IPS DF 19.7 (cell line): ENCODE measurements around the gene TSPAN5.
"Not testable (repeated sequence)": the region's sequence is repeated elsewhere in the genome, so short reads cannot be mapped to it uniquely, and the experiment has no call there.

Experiments
- DNase-seq: peaks from one replicate; pipeline ENCODE4 v3.0.0-alpha.2; 2013; ENCODE audit warnings: low read depth, low spot score

Gene TSPAN5

DNA sequence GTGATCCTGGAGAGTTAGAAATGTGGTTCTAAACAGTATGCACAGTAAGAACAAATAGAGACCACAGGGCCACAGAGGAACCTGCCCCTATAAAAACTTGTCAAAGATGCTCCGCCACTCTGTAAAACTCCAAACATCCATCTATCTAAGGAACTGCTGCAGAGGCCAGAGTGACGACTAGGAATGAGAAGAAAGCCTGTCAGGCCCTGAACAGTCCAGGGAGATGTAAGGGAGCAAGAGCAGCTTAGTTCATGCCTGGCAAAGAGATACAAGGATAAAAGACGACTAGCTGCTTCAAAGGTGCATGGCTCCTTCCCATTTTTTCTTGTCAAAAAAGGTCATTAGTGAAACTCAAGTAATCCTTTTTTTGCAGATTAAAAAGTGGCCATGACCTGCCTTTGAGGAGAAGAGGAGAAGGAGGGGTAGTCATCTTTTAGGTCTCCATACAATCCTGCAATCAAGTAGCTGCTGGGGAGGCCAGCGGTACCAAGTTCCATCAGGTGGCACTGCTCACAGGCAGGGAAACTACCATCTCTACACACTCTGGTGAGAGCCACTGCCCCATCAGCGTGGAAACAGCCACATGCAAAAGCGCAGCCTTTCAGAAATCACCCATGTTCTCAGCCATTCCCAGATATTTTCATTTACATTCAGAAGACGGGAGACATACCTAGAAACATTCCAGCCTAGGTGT is 162.1 kb downstream of the TSPAN5 start:
- no peak for DNase-seq

DNA sequence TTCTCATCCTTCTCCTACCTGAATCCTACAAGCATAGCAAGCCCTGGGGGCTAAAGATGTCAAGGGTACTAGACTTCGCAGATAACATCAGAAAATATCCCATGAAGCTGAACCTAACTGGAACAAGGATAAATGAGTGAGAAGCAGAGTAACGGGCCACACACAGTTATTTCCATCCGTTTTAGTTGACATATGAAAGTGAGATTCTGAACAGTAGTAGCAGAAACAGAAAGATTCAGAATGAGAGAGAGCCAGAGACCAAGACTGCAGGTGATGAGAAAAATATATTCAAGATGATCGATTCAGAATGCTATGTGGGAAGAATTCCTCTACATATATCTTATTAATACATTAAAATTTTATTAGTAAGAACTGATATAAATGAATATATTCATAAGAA is 165.1 kb downstream of the TSPAN5 start:
- DNase-seq = no peak

DNA sequence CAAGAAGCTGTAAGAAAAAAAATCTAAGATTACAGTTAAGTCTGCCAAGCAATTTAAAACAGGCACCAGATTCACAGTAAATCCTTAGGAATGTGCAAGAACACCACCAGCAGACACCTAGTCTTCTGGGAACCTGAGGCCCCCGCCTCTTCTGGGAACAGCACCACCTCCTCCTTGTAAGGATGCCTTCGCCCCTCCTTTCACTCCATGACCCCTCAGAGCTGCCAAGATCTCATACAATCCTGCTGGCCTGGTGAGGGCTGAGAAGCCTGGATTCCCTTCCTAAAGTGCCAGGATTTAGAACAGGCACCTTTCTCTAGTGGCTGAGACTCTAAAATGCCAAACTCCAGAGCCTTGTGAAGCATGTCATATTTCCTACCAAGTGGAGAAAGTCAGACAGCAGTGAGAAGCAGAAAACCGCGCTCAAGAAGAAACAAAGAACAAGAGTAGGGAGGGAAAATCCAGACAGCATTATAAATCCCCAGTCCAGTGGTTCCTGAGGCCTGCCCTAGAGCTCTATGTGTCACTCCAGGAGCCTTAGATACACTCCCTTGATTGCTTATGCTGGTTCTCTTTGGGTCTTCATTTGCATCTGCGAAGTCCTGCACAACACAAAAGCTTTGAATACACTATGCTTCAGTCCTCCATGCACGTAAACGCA is 166.4 kb downstream of the TSPAN5 start:
- no peak for DNase-seq

DNA sequence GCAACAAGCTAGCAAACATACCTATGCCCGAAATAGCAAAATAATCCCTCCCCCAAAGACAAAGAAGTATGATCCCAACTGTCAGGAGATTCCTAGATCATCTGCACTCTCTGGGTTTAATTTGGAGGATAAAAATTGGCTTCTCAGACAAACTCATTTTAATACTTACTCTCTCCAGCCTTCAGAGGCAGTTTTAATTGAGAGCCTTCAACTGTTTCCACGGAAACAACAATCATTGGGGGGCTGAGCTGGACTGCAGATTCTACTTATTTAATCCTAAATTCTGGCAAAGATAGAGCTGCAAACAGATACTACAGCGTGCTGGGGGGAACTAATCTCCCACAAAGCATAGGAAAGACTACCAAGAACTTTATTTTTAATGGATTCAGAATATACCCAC is 168.2 kb downstream of the TSPAN5 start:
- no peak for DNase-seq

DNA sequence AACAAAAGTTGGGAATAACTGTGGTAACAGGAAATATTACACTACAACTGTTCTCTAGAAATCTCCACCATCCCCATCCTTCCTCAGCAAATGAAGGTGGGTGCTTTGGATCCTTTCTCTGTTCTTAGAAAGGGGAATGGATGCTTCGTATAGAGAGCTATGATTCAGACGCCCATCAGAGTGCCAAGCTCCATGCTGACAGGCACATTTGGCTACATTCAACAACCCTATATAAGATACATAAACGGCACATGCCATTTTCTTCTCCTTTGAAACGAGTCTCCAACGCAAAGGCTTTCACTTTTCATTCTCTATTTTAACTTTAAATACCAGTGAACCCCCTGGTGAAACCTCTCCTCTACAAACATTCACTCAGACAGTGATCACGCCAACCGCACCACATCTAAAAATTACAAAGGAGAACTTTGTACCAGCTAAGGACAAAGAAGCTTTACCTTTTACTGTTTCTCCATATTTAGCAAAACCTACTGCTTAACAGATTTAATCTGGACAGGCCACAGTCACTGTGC is 172.5 kb downstream of the TSPAN5 start:
- DNase-seq = no peak

DNA sequence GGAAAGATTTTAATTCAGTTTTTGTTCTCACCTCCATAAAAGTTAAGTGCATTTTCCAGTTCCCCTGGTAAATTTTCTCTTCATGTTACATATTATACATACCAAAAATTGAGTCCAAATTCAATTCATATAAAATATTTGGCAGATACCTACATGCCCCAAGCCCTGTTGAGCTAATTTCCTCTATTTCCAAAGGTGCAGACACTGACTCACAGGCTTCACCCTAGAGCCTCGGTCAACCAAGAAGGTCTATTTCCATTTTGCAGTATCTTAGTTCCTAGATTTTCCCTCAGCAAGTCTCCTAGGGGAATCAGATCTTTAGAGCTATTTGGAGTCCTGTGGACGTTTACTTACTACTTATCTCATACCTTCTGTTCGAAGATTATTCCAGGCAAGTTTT is 174.4 kb downstream of the TSPAN5 start:
- DNase-seq = no peak

DNA sequence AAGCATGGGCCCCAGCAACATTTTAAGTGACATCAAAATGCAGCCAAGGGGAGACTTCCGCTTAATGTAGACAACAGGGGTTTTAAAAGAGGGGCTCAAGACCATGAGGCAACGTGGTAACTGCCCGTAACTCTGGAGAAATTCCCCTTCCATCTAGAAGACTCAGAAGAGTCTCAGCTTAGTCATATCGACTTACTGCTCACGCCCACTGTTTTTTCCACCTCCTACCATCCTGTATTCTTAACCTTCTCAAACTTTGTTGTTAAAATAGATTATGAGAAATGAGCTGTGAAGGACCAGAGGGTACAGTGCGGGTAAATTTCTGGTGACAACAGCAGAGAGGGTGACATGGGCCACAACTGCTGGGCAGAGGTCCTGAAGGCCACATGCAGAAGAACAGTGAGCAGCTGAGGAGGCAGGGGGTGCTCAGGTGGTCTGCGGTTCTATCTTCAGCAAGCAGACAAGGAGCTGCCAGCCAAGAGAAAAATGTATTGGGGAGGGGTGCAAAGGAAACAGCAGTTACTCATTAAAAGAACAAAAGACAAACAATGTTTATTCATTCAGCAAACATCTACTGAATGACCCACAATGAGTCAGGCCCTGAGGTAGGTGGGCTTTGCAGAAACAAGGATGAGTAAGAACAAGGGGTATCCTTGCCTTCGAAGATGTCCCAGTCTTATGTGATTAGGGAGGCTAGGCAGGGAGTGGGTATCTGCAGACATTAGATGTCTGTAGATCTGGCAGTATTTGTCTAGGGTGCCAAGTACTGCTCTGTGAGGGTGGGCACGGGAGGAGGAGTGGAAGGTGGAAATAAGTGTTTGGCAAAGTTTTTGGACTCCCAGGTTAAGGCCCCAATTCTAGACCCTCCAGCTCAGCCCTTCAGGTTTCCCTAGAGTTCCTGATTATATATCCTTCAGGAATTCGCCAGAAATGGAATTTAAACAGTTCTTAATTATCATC is 175.3 kb downstream of the TSPAN5 start:
- DNase-seq = no peak

DNA sequence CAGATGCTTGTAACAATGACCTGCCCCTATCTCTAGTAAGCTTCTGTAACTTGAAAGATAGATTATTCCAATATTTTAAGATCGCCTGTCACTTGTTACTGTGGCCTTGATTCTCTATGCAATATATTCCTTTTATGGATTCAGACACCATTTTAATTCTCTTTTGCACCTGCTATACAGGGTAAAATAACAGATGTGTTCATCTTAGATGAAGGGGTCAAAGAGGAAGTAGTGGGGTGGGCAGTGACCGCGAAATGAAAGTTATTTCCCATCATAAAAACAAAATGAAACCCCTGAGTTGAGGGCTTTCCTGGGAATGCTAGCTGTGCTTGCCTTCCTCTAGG is 175.9 kb downstream of the TSPAN5 start:
- DNase-seq = no peak

DNA sequence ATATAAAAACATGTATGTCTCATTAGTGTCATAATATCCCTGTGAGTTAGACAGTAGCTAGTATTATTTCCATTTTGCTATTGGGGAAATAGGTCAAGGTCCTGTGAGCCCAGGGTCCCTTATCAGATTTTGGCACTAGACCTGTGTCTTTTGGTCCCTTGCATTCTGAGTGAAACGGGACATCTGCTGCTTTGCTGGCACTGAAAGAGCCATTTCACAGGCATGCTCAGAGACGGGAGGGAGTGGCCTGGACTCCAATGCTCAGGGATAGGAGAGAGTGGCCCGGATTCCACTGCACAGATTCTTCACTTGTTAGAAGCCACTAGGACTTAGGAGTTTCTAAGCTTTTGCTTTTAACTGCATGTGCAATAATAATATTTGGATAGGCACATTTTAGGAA is 177.2 kb downstream of the TSPAN5 start:
- DNase-seq = no peak

DNA sequence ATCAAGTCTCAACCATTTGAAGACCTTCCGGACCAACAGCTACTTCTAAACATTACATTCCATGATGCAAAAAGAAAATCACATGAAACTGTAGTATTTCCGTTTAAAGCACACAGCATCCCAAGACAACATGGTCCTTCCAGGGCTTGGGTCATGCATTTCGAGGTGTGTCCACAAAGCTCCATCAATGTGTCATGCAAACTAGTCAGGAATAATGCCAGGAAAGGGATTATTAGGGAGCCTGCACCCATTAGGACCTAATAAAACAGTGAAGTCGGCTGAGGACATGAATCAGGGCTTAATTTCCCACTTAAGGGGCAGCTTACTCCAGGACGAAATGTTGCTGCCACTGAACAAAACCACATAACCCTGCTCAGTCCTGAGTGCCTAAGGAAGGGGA is 177.9 kb downstream of the TSPAN5 start:
- DNase-seq = no peak

DNA sequence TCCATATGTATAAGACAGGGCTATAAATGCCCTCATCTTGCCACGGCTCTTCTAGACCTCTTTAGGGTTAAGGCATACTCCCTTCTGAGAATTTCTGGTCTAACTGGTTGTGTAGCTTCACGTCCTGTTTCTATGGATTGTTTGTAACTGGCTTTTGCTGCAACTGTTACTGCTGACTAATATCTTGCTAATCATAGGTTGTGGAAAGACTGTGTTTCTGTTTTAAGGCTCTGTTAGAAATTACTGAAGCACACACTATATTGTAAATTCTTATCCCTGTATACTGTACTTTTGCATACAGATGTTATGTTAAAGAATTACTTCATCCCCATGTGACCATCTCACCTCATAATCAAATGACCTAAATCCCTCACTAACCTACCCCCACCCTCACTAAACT is 178.8 kb downstream of the TSPAN5 start:
- not testable (repeated sequence) for DNase-seq

DNA sequence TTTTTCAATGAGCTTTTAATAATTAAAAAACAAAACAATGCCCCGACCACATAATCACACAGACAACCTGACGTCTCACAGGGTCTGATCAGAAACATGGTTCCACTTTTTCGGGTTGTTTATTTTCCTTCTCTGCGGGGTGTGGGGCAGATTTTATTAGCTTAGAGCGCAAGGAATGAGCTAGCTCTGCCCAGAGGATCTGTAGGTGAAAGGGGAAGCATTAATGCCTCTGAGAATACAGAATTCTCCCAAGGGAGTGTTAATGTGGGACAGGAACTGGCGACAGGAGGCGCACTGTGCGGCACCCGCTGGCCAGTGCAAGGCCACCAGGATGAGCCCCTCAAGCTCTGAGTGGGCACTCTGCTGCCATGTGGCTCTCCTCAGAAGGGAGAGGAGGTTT is 181.5 kb downstream of the TSPAN5 start:
- DNase-seq = no peak

DNA sequence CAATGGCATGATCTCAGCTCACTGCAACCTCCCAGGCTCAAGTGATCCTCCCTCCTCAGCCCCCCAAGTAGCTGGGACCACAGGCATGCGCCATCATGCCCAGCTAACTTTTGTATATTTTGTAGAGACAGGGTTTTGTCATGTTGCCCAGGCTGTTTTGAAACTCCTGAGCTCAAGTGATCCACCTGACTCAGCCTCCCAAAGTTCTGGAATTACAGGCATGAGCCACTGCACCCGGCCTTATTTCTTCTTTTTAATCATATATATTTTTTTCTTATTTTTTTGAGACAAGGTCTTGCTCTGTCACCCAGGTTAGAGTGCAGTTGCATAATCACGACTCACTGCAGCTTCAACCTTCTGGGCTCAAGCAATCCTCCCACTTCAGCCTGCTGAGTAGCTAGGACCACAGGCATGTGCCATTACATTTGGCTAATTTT is 184.0 kb downstream of the TSPAN5 start:
- DNase-seq = no peak

DNA sequence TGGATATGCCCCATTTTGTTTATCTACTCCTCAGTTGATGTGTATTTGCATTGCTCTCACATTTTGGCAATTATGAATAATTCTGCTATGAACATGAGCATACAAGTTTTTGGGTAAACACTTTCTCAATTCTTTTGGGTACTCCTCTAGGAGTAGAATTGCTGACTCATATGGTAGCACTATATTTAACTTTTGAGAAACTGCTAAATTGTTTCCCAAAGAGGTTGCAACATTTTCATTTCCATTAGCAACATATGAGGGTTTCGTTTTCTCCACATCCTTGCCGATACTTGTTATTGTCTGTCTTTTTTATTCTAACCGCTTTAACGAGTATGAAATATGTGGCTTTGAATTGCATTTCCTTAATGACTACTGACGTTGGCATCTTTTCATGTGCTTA is 185.4 kb downstream of the TSPAN5 start:
- DNase-seq = no peak

DNA sequence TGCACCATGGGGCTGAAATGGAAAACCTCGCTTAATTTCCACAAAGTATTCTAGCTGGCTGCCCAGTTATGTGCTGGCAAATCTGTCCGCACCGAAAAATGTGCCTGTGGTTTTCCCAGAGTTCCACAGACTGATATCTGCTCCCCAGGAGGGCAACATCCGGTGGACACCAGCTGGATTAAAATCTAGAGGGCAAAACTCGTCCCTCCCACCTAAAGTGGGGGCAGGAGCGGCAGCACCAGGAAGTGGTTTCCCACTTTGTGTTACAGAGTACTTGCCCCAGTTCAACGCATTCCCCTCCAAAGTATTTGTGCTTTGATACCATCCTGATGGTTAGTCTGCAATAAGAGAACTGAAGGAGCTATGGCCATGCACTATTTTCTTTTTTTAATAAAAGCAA is 187.6 kb downstream of the TSPAN5 start:
- no peak for DNase-seq

DNA sequence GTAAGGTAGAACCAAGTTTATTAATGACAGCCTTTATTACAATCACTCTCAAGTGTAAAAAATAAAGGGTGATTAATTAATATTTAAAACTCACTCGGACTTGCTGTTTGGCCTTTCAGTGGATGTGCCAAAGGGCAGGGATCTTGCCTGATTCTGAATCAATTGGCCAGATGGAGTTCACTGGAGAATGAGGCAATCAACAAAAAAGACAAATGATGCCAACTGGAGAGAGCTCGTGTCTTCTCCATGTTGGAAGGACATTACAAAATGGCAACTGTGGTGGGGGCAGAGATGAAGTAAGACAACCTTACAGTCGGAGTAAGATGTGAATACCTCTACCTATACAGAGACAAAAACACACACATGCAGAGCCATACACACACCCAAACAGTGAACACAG is 188.0 kb downstream of the TSPAN5 start:
- DNase-seq = no peak

DNA sequence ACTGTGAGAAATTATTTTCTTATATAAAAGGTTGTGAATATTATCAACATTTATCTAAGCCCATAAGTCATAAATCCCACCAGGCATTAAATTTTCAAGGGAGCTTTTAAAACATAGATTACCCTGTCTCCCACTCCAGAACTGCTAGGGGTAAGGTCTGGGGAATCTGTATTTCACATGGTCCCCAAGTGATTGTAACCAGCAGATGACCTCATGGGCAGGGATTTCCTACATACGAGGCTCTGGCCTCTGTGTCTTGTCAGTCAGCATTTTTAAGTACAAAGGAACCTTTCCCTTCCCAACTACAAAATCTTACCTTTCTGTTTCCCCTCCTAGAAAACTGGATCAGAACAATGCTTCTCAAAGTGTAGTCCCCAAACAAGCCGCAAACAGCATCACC is 188.6 kb downstream of the TSPAN5 start:
- DNase-seq = no peak

DNA sequence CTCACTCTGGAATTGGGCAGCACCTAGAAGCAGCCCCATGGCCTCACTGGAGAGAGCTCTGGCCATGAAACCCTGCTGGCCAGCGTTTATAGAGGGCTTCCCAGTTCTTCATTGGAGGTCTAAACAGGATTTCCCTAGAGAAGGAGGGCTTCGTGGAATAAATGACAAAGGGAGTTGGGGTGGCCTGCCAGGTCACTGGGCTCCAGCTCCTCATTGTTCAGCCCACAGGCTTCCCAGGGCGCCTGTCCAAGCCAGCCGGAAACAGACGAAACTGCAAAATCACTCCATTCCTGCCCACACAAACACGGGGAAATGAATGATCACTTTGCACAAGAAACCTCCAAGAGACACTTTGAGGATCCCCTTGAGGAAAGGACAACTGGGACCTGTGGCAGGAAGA is 189.7 kb downstream of the TSPAN5 start:
- no peak for DNase-seq

DNA sequence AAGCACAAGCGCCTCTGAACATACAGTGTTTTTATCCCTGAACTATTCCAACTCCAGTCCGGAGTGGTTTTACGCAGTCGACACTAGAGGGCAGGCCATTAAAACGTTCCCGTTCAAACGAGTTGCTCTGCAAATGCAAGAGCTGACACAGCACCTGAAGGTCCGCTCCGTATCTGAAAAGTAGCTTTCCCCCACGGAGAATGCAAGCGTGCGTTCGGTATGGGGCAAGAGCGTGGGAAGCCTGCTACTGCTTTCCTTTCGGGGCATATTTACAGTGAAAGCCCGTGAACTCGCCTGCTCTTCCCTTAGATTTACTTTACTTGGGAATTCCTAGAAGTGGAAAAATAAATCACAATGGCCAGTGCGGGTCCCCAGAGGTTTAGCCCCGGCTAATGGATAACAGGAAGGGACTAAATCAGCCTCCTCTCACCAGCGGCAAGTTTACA is 190.8 kb downstream of the TSPAN5 start:
- peak; percentile 69 for DNase-seq

DNA sequence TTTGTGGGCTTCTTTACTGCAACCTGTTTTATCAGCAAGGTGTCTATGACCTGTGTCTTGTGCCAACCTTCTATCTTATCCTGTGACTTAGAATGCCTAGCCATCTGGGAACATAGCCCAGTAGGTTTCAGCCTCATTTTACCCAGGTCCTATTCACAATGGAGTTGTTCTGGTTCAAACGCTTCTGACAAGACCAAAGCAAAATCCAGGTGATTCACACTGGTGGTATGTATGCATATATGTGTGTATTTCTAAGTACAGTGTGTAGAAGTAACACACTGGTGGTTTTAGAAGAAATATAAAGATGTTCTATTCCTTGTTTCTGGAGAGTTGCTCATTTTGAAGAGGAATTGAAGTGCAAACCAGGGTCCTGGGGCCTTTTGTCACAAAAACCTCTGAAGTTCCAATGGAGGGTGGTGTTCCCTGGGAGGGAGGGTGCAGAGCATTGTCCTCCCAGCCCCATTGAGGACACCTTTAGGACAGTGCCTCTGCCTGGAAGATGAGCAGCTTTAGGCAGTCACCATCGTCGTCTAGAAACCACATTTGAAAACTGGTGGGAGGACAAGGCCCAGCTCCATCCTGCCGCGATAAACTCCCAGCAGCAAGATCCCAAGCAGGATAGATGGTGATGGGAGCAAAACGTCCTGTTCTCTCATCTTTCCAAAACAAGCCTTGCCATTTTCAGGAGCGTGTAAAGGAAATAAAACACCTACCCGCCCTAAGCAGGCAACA is 191.4 kb downstream of the TSPAN5 start:
- no peak for DNase-seq

DNA sequence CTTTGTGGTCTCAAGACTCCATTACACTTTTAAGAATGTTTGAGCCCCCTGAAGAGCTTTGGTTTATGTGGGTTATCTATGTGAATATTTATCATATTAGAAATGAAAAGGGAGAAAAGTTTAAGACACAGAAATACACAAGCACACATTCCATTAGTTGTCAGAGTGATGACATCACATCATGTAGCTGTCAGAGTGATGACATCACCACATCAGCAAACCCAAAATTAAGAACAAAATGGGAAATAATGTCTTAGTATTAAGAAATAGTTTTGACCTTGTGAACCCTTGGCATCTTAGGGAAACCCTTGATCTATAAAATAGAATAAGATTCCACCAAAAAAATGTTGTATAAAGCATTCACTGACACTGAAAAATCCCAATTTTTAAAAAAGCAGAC is 195.9 kb downstream of the TSPAN5 start:
- no peak for DNase-seq
